Activated naive CD4-positive, alpha-beta T cell treated with Interleukin-2 at 50 U/mL for 16 hours (primary cell): ENCODE data around the gene PIN1.

Source experiments
- DNase-seq: peaks from one replicate; pipeline ENCODE4 v3.0.0-alpha.2; 2020

The PIN1 gene

GRCh38 chr19:9891609-9892373 lies 56.7 kb downstream of the PIN1 start:
- no peak for DNase-seq
